ENCODE results near the gene GAPVD1.
"Not testable (repeated sequence)": the region's sequence is repeated elsewhere in the genome, so short reads cannot be mapped to it uniquely, and the experiment has no call there.

Gene GAPVD1

DNA sequence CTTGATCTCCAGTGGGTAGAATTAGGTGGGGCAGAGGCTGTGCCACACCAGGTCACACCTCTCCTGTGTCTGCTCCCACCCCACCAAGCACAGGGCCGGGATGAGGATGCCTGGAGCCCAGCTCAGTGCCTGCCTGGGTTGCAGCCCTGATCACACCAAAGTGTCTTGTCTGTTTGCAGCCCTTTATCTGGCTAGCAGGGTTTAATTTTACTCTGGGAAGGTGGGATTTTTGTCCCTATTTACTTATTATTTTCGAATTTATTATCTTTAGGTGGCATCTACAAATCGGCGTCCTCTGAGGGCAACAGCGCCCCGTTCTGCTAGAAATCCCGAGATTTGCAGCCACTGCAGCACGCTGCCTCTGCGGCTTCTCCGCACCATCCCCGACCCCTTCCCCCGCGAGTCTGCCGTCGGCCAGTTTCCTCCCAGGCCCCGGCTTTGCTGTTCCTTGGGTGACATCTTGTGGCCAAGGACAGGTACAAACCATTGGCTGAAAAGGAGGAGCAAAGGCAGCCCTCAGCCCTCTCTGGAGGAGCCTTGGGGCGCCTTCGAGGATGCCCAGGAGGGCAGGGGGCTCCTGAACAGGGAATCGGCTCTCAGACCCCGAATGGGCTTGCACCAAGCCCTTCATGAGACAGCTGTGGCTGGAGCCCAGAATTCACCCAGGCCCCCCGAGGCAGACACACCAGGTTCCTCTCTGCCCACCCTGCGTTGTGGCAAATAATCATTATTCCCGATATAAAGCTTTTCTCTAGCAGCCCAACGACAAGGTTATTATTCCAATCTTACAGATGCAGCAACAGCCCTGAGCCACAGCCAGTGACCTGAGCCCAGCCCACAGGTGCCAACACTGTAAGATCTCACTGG lies 113.0 kb downstream of the GAPVD1 start:
- peak; percentile 52 for DNase-seq (ENCODE audit: low read depth)

DNA sequence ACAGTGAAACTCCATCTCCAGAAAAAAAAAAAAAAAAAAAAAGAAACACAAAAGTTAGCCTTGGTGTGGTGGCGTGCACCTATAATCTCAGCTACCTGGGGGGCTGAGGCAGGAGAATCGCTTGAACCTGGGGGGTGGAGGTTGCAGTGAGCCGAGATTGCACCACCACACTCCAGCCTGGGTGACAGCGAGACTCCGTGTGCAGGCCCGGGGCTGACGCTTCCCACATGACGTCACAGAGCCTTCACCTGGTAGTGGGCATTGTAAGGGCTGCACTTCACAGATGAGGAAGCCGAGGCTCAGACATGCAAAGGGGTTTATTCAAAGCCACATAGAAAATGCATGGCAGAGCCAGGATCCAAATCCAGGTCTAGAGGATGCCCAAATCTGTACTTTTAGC lies 114.2 kb downstream of the GAPVD1 start:
- no peak for DNase-seq (ENCODE audit: low read depth)

DNA sequence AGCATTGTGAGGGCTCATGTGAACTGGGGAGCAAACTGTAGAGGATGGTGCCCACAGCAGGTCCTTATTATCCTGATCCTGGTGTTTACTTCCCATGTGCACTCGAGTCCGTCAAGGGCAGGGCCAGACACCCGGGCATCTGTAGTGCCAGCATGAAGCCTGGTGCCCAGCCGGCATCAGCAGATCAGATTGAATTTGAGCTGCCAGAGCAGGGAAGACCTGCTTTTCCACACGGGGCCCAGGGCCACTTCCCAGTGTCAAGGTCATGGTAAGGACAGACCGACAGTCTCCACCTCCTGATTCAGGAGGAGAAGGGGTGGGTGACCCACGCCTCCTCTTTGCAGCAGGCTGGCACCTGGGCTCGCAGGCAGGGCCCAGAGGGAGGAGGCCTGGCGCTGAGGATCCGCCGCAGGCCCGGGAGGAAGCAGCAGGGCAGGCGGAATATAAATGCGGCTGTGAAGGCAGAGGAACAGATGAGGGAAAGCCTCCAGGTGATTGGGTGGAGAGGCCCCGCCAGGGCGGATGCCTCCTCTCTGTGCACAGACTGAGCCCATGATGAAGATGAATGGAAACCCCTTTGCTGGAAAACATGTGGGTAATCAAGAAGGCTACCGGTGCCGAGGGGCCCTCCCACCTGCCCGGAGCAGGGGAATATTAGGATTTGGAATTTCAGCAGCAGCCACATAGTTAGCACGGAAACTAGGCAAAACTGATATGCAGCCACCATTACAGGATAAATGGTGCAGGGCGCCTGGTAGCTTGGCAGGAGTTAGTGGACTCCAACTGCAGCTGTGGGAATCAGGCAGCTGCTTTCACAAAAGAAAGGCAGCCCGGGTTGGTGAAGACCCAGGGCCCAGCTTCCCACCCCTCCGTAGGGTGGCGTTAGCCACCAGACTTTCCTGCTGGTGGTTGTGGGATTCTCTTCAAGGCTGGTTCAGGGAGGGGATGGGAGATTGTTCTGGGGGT lies 114.9 kb downstream of the GAPVD1 start:
- no peak for DNase-seq (ENCODE audit: low read depth)

DNA sequence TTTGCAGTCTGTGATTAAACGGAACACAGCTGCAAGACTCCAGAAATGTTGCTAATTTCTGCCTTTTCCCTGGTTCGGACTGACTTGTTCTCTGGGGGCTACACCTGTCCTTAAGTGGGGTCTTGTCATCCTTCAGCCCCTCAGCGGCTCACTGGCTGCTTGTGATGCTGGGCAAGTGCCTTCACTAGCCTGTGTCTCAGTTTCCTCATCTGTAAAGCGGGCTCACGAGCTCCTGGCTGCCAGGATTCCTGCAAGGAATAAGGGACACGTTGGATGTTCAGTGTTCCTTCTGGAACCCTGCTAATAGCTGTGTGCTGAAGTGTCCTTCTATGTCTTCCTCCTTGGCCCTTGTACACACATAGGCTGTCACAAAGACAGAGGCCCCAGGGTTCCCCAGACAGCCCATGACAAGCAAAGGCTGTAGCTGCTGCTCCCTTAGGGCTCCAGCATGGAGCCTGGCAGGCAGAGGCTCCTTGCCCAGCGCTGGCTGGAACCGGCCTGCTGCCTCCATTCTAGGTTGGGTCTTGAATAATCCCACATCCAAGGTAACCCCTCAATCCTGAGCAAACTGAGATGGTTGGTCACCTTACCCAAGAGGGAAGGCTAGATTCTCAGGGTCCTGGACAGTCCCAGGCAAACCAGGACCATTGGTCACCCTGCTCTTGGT lies 116.1 kb downstream of the GAPVD1 start:
- no peak for DNase-seq (ENCODE audit: low read depth)

DNA sequence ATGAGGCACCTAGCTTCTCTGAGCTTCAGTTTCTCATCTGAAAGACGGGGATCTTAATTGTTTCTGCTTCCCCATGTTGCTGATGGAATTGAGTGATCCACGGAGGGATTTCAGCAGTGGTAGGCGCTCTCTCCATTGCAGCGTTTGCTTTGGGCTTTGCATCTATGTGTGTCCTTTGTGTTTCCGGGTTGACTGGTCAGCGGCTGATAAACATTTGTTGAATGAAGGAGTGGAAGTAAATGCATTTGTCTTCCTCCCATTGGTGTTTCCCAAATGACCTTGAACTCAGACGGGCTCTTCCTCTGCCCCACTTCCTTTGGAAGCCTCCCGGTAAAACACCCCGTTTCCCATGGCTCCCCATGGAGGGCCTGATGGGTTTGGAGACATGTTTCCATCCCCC lies 117.2 kb downstream of the GAPVD1 start:
- no peak for DNase-seq (ENCODE audit: low read depth)

DNA sequence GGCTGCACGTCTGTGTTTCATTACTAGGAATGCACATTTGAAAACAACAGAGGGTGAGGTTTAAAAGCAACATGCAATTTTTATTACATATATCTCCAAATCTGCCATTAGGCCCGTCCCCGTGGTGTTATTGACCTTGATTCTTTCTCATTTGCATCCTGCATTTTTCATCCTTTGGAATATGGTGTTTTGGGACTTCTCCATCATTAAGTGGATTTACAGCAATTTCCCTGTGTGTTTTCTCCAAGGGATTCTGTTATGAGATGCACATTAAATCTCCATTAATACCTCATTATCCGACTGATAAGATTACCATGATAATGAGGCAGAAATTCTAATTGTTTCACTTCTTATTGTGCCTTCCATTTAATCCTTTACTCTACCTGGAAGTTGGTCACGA lies 117.6 kb downstream of the GAPVD1 start:
- no peak for DNase-seq (ENCODE audit: low read depth)

DNA sequence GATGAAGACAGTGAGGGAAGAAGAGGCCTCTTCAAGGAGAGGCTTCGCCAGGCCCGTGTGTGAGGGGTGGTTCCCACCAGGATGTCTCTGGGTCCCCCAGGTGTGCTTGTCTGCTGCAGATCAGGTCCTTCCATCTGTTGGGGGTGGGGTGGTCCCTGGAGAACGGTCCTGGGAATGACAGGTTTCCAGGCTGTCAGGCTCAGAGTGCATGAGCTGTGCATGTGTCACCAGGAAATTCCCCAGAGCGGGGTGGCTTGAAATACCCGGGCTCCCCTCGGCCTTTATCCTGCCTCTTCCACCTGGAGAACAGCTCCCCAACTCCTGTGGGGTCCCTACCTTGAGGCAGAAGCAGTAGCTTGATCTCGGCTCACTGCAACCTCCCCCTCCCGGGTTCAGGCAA lies 118.8 kb downstream of the GAPVD1 start:
- no peak for DNase-seq (ENCODE audit: low read depth)

DNA sequence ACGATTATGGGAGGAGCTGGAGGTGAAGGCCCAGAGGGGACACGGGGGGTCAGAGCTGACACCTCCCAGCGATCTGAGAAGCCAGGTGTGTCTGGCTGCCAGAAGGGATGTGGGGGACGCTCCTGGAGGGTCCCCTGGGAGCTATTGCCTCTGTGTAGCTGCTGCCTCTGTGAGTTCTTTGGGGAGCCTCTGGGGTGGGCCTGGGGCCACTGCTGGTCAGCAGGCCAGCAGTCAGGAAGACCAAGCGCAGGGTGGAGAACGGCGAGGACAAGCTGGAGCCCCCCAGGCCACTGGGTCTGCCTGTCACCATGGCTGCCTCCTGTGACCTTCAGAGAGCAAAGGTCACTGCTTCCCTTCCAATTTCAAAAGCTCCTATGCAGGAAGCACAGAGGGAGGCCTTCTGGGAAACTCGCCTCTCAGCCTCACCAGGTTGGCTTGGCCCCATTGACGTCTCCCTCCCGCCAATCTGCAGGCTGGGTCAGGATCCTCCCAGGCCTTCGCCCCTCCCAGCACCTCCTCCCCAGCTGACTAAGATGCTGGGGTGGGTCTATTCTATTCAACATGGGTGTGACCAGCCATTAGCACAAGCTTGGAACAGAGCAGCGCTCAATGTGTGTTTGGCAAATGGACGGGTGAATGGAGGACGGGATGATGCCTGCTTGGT lies 126.4 kb downstream of the GAPVD1 start:
- DNase-seq (ENCODE audit: low read depth) = no peak

DNA sequence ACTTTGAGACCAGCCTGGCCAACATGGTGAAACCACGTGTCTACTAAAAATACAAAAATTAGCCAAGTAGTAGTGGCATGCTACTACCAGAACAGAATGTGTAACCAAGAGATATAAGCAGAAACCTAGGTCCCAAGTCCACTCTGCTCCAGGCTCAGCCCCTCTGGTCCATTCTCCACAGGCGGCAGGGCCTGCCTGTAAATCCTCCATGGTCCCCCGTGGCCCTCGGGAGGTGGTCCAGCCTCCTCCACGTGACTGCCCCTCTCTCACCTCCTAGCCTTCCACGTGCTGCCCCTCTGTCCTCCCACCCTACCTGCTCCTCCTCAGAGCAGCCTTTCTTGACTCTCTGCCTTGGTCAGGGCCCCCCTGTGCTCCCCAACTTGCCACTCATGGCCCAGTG lies 127.4 kb downstream of the GAPVD1 start:
- DNase-seq (ENCODE audit: low read depth) = no peak

DNA sequence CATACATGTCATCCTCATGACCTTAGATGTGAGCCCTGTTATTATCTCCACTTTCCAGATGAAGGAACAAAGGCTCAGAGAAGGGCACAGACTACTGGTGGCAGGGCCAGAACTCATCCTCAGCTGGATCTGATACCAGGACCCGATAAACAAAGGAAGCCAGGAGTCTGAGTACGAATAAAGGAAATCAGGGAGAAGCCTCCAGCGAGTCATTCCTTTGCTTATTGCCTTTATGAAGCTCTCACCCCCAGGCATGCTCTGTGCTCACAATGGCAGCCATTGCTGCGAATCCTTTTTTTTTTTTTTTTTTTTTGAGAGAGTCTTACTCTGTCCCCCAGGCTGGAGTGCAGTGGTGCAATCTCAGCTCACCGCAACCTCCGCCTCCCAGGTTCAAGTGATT lies 130.1 kb downstream of the GAPVD1 start:
- DNase-seq (ENCODE audit: low read depth) = no peak

DNA sequence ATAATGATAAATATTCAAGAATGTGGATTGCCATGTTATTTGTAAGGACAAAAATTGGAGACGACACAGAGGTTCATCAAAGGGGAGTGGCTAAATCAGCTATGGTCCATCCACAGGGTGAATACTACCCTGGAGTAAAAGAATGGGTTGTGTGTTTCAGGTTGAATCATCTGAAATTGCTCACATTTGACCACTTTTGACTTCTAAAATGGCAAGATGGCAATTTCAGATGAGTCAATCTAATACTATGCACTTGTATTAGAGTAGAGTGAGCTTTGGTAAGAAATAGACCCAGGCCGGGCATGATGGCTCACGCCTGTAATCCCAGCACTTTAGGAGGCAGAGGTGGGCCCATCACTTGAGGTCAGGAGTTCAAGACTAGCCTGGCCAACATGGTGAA lies 131.8 kb downstream of the GAPVD1 start:
- DNase-seq (ENCODE audit: low read depth) = no peak

DNA sequence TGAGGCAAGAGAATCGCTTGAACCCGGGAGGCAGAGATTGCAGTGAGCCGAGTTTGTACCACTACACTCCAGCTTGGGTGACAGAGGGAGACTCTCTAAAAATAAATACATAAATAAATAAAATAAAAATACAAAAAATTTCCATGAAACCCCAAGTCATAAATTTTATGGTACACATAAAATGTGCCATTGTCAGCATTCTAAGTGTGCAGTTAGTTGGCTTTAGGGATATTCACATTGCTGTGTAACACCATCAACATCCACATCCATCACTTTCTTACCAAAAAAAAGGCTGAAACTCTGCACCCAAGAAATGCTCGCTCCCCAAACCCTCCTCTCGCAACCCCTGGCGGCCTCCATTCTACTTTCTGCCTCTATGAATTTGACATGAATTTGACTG lies 135.2 kb downstream of the GAPVD1 start:
- DNase-seq (ENCODE audit: low read depth) = no peak

DNA sequence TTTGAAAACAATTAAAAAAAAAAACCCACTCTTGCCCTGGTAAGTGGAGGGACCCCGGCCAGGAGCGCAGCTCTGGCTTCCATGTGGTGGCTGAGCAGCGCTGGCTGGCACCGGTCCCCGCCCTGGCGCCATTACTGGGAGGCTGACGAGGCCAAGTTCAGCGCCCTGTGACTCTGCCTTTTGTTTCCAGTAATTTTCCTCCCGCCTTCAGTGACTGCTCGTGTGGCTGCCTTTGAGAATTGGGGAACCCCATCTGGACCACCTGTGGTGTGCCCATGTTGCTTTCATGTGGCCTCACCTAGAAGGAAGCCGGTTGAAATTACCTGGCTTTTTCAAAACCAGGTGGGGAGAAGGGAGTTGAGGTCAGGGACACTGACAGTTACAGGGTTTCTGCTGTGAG lies 136.1 kb downstream of the GAPVD1 start:
- no peak for DNase-seq (ENCODE audit: low read depth)

DNA sequence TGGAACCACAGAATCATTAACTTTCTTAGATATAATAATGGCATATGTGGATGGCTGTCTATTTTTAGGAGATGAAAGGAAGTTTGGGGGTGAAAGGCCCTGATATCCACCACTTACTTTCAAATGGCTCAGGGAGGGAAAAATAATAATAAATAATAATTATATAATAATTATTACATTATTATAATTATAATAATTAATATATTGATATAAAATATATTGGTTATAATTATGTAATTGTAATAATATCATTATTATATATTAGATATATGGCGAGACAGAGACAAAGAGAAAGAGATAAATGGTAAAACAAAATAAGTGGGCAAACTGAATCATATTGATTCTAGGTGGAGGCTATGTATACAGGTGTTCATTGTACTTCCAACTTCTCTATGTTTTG lies 136.6 kb downstream of the GAPVD1 start:
- no peak for DNase-seq (ENCODE audit: low read depth)

DNA sequence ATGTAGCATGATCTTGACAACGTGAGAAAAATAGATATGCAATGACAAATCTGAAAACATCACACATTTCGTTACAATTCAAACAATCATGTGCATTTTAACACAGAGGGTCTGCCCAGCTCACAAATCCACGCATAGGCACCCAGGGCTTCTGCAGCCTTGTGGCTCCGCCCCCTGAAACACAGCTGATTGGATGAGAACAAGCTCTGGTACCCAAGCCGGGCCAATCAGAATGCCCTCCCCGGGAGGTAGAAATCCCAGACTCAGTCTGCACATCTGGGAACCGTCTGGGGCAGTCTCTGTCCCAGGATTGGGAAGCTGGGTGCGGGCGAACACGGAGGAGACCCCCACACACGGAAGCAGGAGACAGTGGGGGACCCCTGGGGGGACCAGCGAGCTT lies 137.5 kb downstream of the GAPVD1 start:
- no peak for DNase-seq (ENCODE audit: low read depth)

DNA sequence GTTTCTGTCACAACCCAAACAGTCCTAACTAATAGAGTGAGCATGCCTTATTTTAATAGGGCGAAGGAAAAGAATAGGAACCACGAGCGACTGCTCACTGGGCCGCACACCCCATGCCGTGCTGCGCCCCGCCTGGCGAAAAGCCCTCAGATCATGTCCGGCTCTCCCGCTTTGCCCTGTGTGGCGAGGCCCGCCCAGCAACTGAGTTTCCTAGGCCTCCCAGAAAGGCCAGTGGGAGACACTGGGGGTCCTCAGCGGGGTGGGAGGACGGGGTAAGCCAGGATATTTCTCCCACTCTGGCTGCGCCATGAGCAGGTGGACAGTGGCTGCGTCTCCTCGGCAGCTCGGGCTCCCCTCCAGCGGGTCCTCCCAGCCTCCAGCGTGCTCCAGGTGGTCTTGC lies 138.0 kb downstream of the GAPVD1 start:
- DNase-seq (ENCODE audit: low read depth) = no peak

DNA sequence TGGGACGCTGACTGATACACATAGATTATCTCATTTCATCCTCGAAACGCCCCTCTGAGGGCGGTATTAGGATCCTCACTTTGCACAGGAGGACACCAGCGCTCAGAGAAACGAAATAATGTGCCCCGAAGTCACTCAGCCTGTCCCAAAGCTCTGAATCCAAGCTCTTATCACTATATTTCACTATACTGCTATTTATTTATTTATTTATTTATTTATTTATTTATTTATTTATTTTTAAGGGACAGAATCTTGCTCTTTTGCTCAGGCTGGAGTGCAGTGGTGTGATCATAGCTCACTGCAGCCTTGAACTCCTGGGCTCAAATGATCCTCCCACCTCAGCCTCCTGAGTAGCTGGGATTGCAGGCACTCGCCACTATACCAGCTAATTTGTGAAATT lies 138.6 kb downstream of the GAPVD1 start:
- not testable (repeated sequence) for DNase-seq (ENCODE audit: low read depth)

DNA sequence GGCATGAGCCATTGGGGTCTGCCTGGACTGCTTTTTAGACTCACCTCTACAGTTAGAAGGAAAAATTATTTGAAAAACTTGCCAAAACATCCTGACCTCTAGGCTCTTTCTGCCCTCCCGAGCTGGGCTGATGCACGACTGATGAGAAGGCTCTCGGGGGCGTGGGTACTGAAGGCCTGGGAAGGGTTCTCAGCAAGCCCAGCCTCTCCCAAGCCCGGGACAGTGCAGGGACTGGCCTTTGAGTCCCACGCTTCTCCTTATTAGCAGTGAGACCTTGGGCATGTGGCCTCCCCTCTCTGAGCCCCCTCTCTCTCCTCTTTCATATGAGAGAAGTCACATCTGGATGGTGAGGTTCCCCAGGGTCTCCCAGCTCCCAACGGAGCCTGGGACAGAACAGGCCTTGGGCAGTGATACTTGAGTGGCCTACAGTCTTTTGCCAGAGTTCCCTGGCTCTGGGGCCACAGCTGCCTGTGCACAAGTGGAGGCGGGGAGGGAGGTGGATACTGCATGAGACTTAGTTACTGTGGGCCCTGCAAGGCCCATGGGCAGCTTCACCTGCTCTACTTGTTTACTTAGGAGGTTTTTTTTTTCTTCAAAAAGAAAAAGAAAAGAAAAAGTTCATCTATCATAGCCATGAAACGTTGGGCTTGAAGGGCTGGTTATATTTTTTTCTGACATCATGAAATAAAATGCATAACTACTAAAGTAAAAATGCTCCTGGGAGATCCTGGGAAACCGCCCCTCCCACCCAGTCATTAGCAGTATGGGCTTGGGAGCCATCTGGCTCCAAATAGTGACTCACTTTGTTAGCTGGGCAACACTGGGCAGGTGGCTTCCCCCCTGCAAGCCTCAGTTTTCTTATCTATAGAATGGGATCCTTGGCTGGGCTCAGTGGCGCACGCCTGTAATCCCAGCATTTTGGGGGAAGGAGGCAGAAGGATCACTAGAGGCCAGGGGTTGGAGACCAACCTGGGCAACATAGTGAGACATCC lies 139.4 kb downstream of the GAPVD1 start:
- no peak for DNase-seq (ENCODE audit: low read depth)

DNA sequence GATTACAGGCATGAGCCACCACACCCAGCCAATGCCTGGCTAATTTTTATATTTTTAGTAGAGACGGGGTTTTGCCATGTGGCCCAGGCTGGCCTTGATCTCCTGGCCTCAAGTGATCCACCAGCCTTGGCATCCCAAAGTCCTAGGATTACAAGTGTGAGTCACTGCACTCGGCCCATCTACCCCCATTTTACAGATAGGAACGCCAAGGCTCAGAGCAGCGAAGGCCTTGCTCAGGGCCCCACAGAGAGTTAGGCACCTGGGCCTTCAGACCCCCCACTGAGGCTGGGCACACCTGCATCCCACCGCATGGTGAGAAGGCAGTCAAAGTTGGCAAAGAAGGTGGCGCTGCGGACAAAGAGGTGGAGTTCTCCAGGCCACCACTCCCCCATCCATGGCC lies 143.1 kb downstream of the GAPVD1 start:
- DNase-seq (ENCODE audit: low read depth) = no peak

DNA sequence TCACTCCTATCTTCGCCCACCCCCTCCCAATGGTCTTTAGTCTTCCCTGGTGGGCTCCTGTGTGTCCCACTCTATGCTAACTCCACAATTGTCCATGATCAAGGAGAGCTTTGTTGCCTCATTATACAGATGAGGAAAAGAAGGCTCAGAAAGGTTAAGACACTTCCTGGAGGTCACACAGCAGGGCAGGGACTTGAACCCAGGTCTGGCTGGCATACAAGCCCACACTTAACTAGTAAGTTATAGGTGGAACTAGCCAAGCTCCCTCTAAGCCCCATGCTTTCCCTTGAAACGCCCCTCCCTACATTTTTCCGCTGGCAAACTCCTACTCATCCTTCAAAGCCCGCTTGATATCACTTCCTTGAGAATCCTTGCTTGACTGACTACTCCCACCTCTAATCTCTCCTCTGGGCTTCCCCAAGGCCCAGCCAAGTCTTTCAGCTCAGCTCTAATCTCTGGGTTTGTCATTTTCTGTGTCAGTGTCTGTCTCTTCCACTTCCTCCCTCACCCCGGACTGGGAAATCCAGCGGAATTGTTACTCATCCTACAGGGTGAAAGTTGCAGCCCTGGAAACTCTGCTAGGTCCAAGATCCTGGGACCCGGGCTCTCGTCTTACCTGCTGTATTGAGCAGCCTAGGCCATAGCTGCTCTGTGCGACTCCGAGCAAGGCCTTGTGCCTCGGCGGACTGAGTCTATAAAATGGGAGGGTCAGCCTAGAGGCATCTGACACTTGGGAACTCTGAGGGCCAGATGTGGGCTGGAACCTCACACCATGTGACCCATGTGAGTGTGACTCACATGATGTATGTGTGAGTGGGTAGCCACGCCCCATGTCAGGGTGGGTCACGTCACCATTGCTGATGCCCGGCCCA lies 144.5 kb downstream of the GAPVD1 start:
- DNase-seq (ENCODE audit: low read depth) = no peak

Data from activated T-cell treated with anti-CD3 and anti-CD28 coated beads for 24 hours (primary cell).